HCT116 (cell line): ENCODE results near the gene ITGAE. TPM values are rescaled to one million over a fixed set of nuclear protein-coding genes. Genes with fewer than 3 reads are reported as not detected.

Experiments
- ATAC-seq: fragments of 200-7000 bp; cut with Tn5 transposase; 2 replicates; pipeline ENCODE4 v1.9.1; 2020; ENCODE audit warnings: mild to moderate bottlenecking, moderate library complexity
- BruUV-seq: library from RNA; stranded (reverse); fragments of 400-500 nt; replicated peaks from 2 replicates; lab custom pipeline; 2021; lab: Mats Ljungman, UMichigan
- CTCF ChIA-PET: fragments of 300-600 bp; sonication (Branson Sonifier 250); formaldehyde crosslinking; loops from one replicate; lab custom pipeline; 2021; ENCODE audit warnings: antibody characterized with exemption; lab: Charles Lee
- POLR2A ChIA-PET: fragments of 300-600, 350-600 bp; sonication (Branson Sonifier 250); formaldehyde crosslinking; loops from one replicate; lab custom pipeline; 2021; ENCODE audit warnings: antibody characterized with exemption; lab: Charles Lee
- RAD21 ChIA-PET, 2 experiments: fragments of 300-600 bp; sonication (Branson Sonifier 250); formaldehyde crosslinking; loops; one replicate each; lab custom pipeline; 2023; ENCODE audit warnings: low total read pairs in 2 of 2; ENCODE audit not compliant: uncharacterized antibody in 2 of 2, unreplicated experiment in 2 of 2, low non-redundant PET in 1 of 2; lab: Charles Lee
- DNase-seq: peaks from one replicate; pipeline ENCODE4 v3.0.0-alpha.2; 2010; ENCODE audit warnings: low read depth, low spot score
- H2AFZ ChIP-seq: fragments of 200-600 bp; shearing (Covaris generic), sonication (generic); 2 replicates; pipeline ENCODE4 v1.6.1; 2017; ENCODE audit warnings: low read depth, mixed run types, mixed read lengths, antibody characterized with exemption, low read length; ENCODE audit not compliant: poor library complexity, severe bottlenecking
- H3K27ac ChIP-seq: 2 replicates; pipeline ENCODE4 v1.5.1; 2012; ENCODE audit warnings: low read depth, low read length
- H3K27me3 ChIP-seq: fragments of 200-600 bp; sonication (generic); 2 replicates; pipeline ENCODE4 v1.6.1; 2016; ENCODE audit warnings: mixed run types, low read length, mixed read lengths; ENCODE audit not compliant: insufficient read depth
- H3K36me3 ChIP-seq, 2 experiments: fragments of 200-500 bp in 1 of 2; fragments of 200-600 bp in 1 of 2; sonication (Bioruptor generic) in 1 of 2; sonication (generic) in 1 of 2; 2 replicates each; pipeline versions ENCODE4 v1.5.1 to v1.6.1; 2014 to 2016; ENCODE audit warnings: low read length in 2 of 2, inconsistent platforms in 1 of 2, mixed read lengths in 1 of 2, mixed run types in 1 of 2; ENCODE audit not compliant: insufficient read depth in 2 of 2, control insufficient read depth in 1 of 2
- H3K4me1 ChIP-seq, 2 experiments: fragments of 200-600 bp in 1 of 2; sonication (generic) in 1 of 2; 2 replicates each; pipeline versions ENCODE4 v1.5.1 to v1.6.1; 2012 to 2017; ENCODE audit warnings: low read length in 2 of 2, inconsistent platforms in 1 of 2, mild to moderate bottlenecking in 1 of 2, mixed read lengths in 1 of 2, mixed run types in 1 of 2, moderate library complexity in 1 of 2; ENCODE audit not compliant: insufficient read depth in 2 of 2, control insufficient read depth in 1 of 2
- H3K4me2 ChIP-seq: fragments of 200-600 bp; sonication (generic); 2 replicates; pipeline ENCODE4 v1.6.1; 2017; ENCODE audit warnings: mixed run types, low read length, mixed read lengths
- H3K4me3 ChIP-seq, 2 experiments: fragments of 200-600 bp in 1 of 2; sonication (generic) in 1 of 2; replicated peaks in 1 of 2; 2 replicates each; pipeline ENCODE4 v1.5.1; 2011 to 2016; ENCODE audit warnings: low read length in 2 of 2, control low read depth in 1 of 2, low read depth in 1 of 2, mild to moderate bottlenecking in 1 of 2, mixed read lengths in 1 of 2, mixed run types in 1 of 2
- H3K79me2 ChIP-seq: fragments of 200-600 bp; sonication (generic); 2 replicates; pipeline ENCODE4 v1.6.1; 2017; ENCODE audit warnings: mild to moderate bottlenecking, mixed run types, low read length, moderate library complexity, mixed read lengths; ENCODE audit not compliant: insufficient read depth
- H3K9ac ChIP-seq: fragments of 200-600 bp; sonication (generic); 2 replicates; pipeline ENCODE4 v1.6.1; 2016; ENCODE audit warnings: low read length, mixed read lengths
- H3K9me2 ChIP-seq: fragments of 200-600 bp; sonication (generic), shearing (Covaris generic); 2 replicates; pipeline ENCODE4 v1.6.1; 2017; ENCODE audit warnings: mixed run types, mild to moderate bottlenecking, moderate library complexity; ENCODE audit not compliant: insufficient read depth
- H3K9me3 ChIP-seq, 2 experiments: fragments of 200-500 bp in 1 of 2; fragments of 200-600 bp in 1 of 2; sonication (Bioruptor generic) in 1 of 2; sonication (generic) in 1 of 2; 2 replicates each; pipeline ENCODE4 v1.6.1; 2014 to 2017; ENCODE audit warnings: low read length in 2 of 2, mixed read lengths in 2 of 2, inconsistent platforms in 1 of 2, low read depth in 1 of 2, mild to moderate bottlenecking in 1 of 2, mixed run types in 1 of 2, moderate library complexity in 1 of 2; ENCODE audit not compliant: control insufficient read depth in 1 of 2, insufficient read depth in 1 of 2
- H4K20me1 ChIP-seq: fragments of 200-600 bp; sonication (generic), shearing (Covaris generic); 2 replicates; pipeline ENCODE4 v1.6.1; 2017; ENCODE audit warnings: mixed run types, mild to moderate bottlenecking, moderate library complexity; ENCODE audit not compliant: insufficient read depth
- ATF3 ChIP-seq: IDR thresholded peaks from 2 replicates; pipeline ENCODE4 v1.6.1; 2012
- CTCF ChIP-seq, 3 experiments: fragments of 200-600 bp in 1 of 3; sonication (generic) in 1 of 3; IDR thresholded peaks in 2 of 3; conservative IDR thresholded peaks in 1 of 3; 2 replicates each; pipeline ENCODE4 v1.5.1; 2012 to 2017; ENCODE audit warnings: low read depth in 2 of 3, low read length in 2 of 3, antibody characterized with exemption in 1 of 3, borderline replicate concordance in 1 of 3, control low read depth in 1 of 3, mild to moderate bottlenecking in 1 of 3, mixed read lengths in 1 of 3, mixed run types in 1 of 3, moderate library complexity in 1 of 3; ENCODE audit not compliant: insufficient read depth in 1 of 3
- EGR1 ChIP-seq: IDR thresholded peaks from 2 replicates; pipeline ENCODE4 v1.6.1; 2012; ENCODE audit warnings: low read depth
- ELF1 ChIP-seq: IDR thresholded peaks from 2 replicates; pipeline ENCODE4 v1.6.1; 2012; ENCODE audit warnings: low read depth, borderline replicate concordance
- EZH2 ChIP-seq: fragments of 200-600 bp; sonication (generic); IDR thresholded peaks from 2 replicates; pipeline ENCODE4 v1.6.1; 2017; ENCODE audit warnings: antibody characterized with exemption, mixed run types
- EZH2phosphoT487 ChIP-seq: fragments of 200-600 bp; IDR thresholded peaks from 2 replicates; pipeline ENCODE4 v1.6.1; 2018; ENCODE audit warnings: antibody characterized with exemption, borderline replicate concordance
- POLR2A ChIP-seq: IDR thresholded peaks from 2 replicates; pipeline ENCODE4 v1.7.0; 2011; ENCODE audit warnings: borderline replicate concordance; ENCODE audit not compliant: insufficient read depth, insufficient read length; ENCODE audit errors: extremely low read depth
- POLR2AphosphoS5 ChIP-seq: IDR thresholded peaks from 2 replicates; pipeline ENCODE4 v1.6.1; 2011; ENCODE audit warnings: mild to moderate bottlenecking, low read depth, low read length, moderate library complexity
- RAD21 ChIP-seq: IDR thresholded peaks from 2 replicates; pipeline ENCODE4 v1.6.1; 2012; ENCODE audit warnings: low read depth, mild to moderate bottlenecking
- REST ChIP-seq: IDR thresholded peaks from 2 replicates; pipeline ENCODE4 v1.6.1; 2012; ENCODE audit warnings: low read depth
- SIN3A ChIP-seq: IDR thresholded peaks from 2 replicates; pipeline ENCODE4 v1.6.1; 2012; ENCODE audit warnings: low read depth
- SP1 ChIP-seq: IDR thresholded peaks from 2 replicates; pipeline ENCODE4 v1.6.1; 2012; ENCODE audit warnings: low read depth
- SRF ChIP-seq: IDR thresholded peaks from 2 replicates; pipeline ENCODE4 v1.6.1; 2012; ENCODE audit warnings: low read depth
- TCF7L2 ChIP-seq: IDR thresholded peaks from 2 replicates; pipeline ENCODE4 v1.7.0; 2011; ENCODE audit warnings: borderline replicate concordance, inconsistent platforms; ENCODE audit not compliant: insufficient read depth, insufficient read length; ENCODE audit errors: extremely low read depth
- YY1 ChIP-seq: IDR thresholded peaks from 2 replicates; pipeline ENCODE4 v1.6.1; 2011; ENCODE audit warnings: low read length, low read depth, moderate library complexity, mild to moderate bottlenecking; ENCODE audit not compliant: insufficient replicate concordance; ENCODE audit errors: extremely low read depth
- ZFX ChIP-seq: fragments of 450-650 bp; IDR thresholded peaks from 2 replicates; pipeline ENCODE4 v1.6.1; 2017
- ZNF274 ChIP-seq: fragments of 200-500 bp; sonication (Bioruptor generic); IDR thresholded peaks from 2 replicates; pipeline ENCODE4 v1.6.1; 2014; ENCODE audit warnings: mild to moderate bottlenecking, low read depth, low read length, inconsistent platforms
- intact Hi-C: fragments of 100-400 bp; cut with micrococcal nuclease; formaldehyde crosslinking; loops from 2 replicates; pipeline ENCODE4 v1.10.0; 2022
- total RNA-seq: library from RNA; stranded (reverse); gene quantifications from one replicate; pipeline ENCODE4 v1.2.1, GENCODE V29; 2021; ENCODE audit not compliant: unreplicated experiment

ITGAE gene
- total RNA-seq, 1 experiment from 2014 or later: 19.9 TPM

- no peaks in the 10 kb centered on the region for H3K9me3 ChIP-seq
- ChIA-PET CTCF (no interaction called here), RAD21 (no interaction called here), POLR2A (no interaction called here)
- no peaks in the 10 kb centered on the region for H3K36me3 ChIP-seq
- H3K4me3 ChIP-seq: no peak overlapping the region
- H2AFZ ChIP-seq: no peak overlapping the region
- ATAC-seq (no peak), DNase-seq (no peak)
- H3K27ac ChIP-seq: no peak overlapping the region
- H3K27me3 ChIP-seq: no peaks in the 10 kb centered on the region
- no peaks in the 10 kb centered on the region for H3K79me2 ChIP-seq
- intact Hi-C loops: no loop called here
- no peak overlapping the region for H3K4me2 ChIP-seq
- no peaks in the 10 kb centered on the region; a peak in 1 of 4 replicates for H3K4me1 ChIP-seq
- TF ChIP-seq REST: no peak
- no peak for TF ChIP-seq EZH2phosphoT487
- no peak for TF ChIP-seq ZFX
- TF ChIP-seq TCF7L2: no peak
- no peak for TF ChIP-seq ELF1
- TF ChIP-seq ZNF274: no peak
- no peak for TF ChIP-seq EGR1
- no peak for TF ChIP-seq SRF
- TF ChIP-seq RAD21: no peak
- no peak for TF ChIP-seq EZH2
- no peak for TF ChIP-seq SP1
- TF ChIP-seq ATF3: no peak
- no peak for TF ChIP-seq POLR2A
- TF ChIP-seq POLR2AphosphoS5: no peak
- TF ChIP-seq SIN3A: no peak
- TF ChIP-seq YY1: no peak
- TF ChIP-seq CTCF (IDR thresholded peaks at IDR 0.05 in 2 of 3, conservative IDR thresholded peaks at IDR 0.05 in 1 of 3; ENCODE audit: borderline replicate concordance in 1 of 3, insufficient read depth in 1 of 3, low read depth in 2 of 3, low read length in 2 of 3): no peak
- H4K20me1 ChIP-seq: no peaks in the 10 kb centered on the region
- no peaks in the 10 kb centered on the region for H3K9me2 ChIP-seq
- no peak overlapping the region for H3K9ac ChIP-seq
- BruUV-seq: no TSS peak
Measured at GRCh38 chr17:3688852-3689261, 112.1 kb downstream of the ITGAE start.
